AG10803 (cell line): Measurements from ENCODE around the gene GH1.
A peak's percentile ranks its signal among the peaks of the same experiment; 100 is the strongest.
"Not testable (repeated sequence)": the region's sequence is repeated elsewhere in the genome, so short reads cannot be mapped to it uniquely, and the experiment has no call there.

Experiments
- DNase-seq: peaks from one replicate; pipeline ENCODE4 v3.0.0; 2010; ENCODE audit warnings: low read depth
- H3K4me3 ChIP-seq: 2 replicates; pipeline ENCODE4 v1.5.1; 2011; ENCODE audit warnings: mild to moderate bottlenecking, low read length, control low read depth
- TF ChIP-seq, protein P1 (sequence below): conservative IDR thresholded peaks from 2 replicates; pipeline ENCODE4 v1.5.1; 2011; ENCODE audit warnings: mild to moderate bottlenecking, low read length, control low read depth, inconsistent platforms

Gene GH1

GRCh38 chr17:63914471-63914870 is 4.2 kb downstream of the GH1 start:
- no peak for DNase-seq
- no peak overlapping the region for H3K4me3 ChIP-seq
- TF ChIP-seq, protein P1, sequence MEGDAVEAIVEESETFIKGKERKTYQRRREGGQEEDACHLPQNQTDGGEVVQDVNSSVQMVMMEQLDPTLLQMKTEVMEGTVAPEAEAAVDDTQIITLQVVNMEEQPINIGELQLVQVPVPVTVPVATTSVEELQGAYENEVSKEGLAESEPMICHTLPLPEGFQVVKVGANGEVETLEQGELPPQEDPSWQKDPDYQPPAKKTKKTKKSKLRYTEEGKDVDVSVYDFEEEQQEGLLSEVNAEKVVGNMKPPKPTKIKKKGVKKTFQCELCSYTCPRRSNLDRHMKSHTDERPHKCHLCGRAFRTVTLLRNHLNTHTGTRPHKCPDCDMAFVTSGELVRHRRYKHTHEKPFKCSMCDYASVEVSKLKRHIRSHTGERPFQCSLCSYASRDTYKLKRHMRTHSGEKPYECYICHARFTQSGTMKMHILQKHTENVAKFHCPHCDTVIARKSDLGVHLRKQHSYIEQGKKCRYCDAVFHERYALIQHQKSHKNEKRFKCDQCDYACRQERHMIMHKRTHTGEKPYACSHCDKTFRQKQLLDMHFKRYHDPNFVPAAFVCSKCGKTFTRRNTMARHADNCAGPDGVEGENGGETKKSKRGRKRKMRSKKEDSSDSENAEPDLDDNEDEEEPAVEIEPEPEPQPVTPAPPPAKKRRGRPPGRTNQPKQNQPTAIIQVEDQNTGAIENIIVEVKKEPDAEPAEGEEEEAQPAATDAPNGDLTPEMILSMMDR, result no peak

DNA sequence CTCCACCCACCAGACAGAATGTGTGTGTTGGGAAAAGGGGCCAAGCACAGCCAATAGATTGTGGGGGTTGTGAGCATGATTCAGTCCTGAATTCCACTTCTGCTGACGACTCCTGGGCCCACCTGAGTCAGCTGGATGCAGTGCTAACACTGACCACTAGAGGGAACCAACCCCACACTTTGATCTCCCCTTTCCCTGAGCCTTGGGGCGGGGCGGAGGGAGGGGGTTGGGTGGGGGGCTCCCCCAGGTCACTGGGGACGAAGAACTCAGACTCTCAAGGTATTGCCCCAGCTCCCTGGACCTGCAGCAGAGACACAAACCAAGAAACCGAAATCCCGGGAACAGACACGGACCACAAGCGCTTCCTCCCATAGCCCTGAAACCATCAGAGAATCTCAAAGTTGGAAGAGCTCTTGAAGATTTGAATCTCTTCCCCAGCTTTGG is 7.0 kb downstream of the GH1 start:
- DNase-seq, result peak; percentile 8
- TF ChIP-seq, protein P1, result peak; percentile 65
- H3K4me3 ChIP-seq, result no peak overlapping the region

- no peak within 1 kb of the TSS for H3K4me3 ChIP-seq
- TF ChIP-seq, protein P1, result no peak
- DNase-seq, result no peak
Measured at GRCh38 chr17:63911041-63911635, 7.5 kb downstream of the GH1 start, which contains the start of gene CSHL1. Gene CSHL1 (minus strand): TSS chr17:63911258. CDS start chr17:63911196, 62 bp downstream.

DNA sequence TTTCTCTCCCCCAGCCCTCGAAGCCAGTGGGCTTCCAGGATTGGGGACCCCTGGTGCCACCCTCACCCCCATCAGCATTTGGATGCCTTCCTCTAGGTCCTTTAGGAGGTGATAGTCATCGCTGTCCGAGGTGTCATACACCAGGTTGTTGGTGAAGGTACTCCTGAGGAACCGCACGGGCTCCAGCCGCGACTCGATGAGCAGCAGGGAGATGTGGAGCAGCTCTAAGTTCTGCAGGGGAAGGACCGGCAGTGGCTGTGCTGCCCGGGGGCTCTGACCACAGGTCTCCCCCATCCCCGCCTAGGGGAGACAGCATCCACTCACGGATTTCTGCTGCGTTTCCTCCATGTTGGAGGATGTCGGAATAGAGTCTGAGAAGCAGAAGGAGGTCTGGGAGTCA is 8.5 kb downstream of the GH1 start:
- DNase-seq, result no peak
- TF ChIP-seq, protein P1, result no peak
- H3K4me3 ChIP-seq, result no peak overlapping the region

GRCh38 chr17:63909586-63909985 is 9.1 kb downstream of the GH1 start:
- H3K4me3 ChIP-seq, DNase-seq: not testable (repeated sequence)

DNA sequence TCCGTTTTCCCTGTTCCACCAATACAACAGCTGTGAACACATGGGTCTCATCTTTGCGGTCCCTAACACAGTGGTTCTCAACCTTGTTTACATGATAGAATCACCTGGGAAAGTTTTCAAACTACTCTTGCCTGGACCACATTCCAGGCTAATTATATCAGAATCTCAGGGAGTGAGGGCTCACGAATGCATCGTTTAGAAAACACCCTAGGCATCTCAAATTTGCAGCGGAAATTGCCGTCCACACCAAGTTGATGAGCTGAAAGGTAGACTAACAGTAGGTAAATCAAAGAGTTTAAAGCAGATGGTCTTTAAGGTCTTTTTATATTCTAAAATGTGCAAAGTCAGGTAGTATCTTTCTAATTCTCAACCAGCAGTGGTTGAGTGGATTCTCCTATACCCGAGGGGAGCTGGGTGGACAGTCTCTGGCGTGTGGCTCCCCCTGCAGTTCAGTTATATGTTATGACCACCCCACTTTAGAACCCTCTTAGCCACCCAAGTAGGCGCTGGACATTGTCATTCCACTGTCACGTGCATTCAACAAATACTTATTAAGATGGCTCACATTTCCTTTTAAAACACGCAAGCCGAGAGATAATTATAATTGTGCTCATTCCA is 11.4 kb downstream of the GH1 start:
- peak; percentile 20 for DNase-seq
- TF ChIP-seq, protein P1, result peak; percentile 32
- H3K4me3 ChIP-seq, result not testable (repeated sequence)

- H3K4me3 ChIP-seq, DNase-seq: not testable (repeated sequence)
Measured at GRCh38 chr17:63904796-63905195, 13.8 kb downstream of the GH1 start.

GRCh38 chr17:63903787-63904201 is 14.8 kb downstream of the GH1 start:
- not testable (repeated sequence) for DNase-seq, H3K4me3 ChIP-seq
- TF ChIP-seq, protein P1, result peak; percentile 23

GRCh38 chr17:63901971-63902370 is 16.7 kb downstream of the GH1 start:
- H3K4me3 ChIP-seq, DNase-seq: not testable (repeated sequence)

DNA sequence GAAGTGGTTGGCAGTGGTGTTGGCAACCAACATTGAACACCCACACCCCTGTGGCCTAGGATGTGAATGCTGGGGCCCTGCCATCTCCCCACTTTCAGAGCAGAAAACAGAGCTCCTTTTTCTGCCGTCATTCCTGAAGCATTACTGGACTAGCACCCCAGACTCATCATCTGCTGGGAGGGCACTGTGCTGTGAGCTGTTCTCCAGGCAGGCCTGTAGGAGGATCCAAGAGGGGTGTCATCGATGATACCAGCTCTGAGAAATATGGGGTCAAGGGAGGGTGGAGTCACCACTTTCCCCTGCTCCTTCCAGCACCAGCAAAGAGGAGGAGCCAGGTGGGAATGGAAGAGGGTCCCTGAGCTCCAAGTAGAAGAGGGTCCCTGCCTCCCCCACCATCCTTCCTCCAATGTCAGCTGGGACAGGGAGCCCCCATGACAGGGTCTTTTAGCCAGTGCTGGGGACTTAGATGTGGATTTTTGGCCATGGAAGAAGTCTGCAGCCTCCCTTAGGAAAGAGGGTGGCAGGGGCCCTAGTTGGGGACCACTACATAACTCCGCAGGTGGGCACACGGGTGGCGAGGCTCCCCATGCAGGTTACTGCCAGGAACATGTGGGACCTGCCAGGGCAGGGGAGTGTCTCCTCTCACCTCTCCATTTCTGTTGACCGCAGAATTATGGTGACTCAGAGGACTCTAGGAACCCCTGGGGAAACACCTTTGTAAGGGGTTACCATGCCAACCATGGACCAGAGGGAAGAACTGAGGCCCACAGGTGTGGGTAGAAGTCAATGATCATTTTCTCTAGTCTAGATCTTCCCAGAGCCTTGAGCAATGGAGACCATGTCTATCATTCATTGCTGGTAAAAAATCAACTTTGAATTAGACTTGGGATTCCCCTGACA is 19.5 kb downstream of the GH1 start:
- not testable (repeated sequence) for DNase-seq

More for the DNA sequence above, 19.5 kb downstream of the GH1 start:
- not testable (repeated sequence) for H3K4me3 ChIP-seq
